ENCODE results near the gene IFI44.

Gene IFI44

DNA sequence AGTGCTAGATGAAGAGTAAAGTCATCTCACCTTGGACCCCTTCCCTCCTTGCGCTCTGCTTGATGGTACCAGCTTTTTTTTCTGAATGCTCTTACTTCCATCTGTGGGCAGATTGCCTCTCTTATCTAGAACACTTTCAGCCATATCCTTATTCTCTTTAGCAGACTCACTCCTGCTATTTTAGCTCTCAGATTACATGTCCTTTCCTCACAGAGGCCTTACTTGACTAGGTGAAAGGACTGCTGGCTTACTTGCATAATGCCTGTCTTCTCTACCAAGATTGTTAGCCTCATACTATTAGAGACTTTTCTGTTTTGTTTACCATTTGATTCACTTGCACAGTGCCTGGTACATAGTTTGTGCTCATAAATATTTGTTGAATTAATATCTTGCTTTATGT lies 9.3 kb downstream of the IFI44 start:
- no peak for DNase-seq

- DNase-seq: no peak
Observed at GRCh38 chr1:78663923-78664322, 14.3 kb downstream of the IFI44 start.

- no peak for DNase-seq
Observed at GRCh38 chr1:78664763-78665162, 15.1 kb downstream of the IFI44 start.

DNA sequence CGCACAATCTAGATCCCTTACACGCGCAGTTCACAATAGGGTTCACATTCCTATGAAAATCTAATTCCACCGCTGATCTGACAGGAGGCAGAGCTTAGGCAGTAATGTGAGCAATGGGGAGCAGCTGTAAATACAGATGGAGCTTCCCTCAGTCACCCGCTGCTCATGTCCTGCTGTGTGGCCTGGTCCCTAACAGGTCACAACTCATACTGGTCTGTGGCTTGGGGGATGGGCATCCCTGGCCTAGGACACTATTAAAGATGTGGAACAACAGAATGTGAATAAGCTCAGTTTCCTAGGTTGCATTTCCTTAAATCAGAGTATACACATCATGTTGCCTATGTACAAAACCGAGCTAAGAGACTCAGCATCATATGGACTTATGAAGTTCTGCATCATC lies 16.2 kb downstream of the IFI44 start:
- no peak for DNase-seq

GRCh38 chr1:78667939-78668338 lies 18.3 kb downstream of the IFI44 start:
- no peak for DNase-seq

DNA sequence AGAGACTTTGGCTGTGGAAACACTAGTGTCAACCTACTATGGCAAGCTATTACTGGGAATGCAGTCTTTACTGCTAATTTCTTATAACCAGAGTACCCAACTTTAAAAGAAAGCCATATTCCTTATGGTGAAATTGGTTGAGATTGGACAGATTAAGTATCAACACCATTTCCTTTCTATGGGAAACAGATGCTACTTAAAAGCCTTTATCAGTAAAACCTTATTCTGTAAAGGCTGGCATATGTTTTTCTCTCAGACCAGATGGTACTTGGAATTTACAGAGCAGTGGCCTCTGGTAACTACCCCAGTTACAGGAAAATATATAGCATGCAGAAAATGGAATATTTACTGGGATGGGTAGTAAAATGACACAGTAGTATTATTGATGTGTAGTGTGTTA lies 18.8 kb downstream of the IFI44 start:
- DNase-seq: no peak

DNA sequence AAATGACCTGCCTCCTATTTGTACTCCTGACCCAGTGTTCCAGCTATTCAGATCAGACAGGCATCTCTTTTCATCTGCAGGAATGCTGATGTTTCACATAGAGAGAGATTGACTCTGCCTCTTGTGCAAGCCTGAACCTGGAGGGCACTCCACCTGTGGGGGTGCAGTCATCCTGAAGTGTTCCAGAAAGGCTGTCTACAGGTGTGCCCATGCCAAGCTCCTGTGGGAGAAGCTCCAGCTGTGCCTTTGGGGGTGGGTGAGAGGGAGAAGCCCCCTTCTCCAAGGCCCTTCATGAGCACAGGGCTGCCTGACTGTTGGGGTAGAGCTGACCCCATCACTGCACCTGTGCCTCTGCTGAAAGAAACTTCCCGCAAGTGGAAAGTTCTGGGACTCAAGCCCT lies 22.8 kb downstream of the IFI44 start:
- no peak for DNase-seq

GRCh38 chr1:78673120-78673519 lies 23.5 kb downstream of the IFI44 start:
- DNase-seq: peak; percentile 40

DNA sequence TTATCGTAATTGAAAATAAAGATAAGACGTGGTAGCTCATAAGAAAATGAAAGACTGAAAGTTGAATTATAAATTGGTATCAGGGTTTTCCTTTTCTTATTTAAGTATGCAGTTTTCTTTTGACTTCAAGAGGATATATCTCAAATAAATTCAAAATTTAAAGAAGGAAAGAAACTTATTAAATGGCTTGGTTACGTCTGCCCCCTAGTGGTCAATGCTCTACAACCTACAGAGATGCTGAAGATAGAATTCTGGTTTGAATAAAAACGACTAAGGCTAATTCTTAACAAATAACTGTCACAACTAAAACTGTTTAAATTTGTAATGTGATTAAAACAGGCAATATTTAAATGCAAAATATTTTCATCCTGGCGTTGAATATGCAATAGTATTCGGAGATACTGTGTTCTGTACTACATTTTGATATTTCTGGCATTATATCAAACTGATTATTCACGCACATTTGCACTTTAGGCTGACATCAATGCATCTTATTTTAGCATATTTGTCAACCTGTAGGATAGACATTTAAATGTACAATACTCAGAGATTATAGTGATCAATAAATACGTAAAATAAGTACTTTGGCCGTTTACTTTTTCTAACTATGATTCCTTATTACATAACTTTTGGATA lies 26.8 kb downstream of the IFI44 start:
- DNase-seq: peak; percentile 61

- DNase-seq: no peak
Observed at GRCh38 chr1:78676993-78677392, 27.4 kb downstream of the IFI44 start.

GRCh38 chr1:78677788-78678187 lies 28.2 kb downstream of the IFI44 start:
- no peak for DNase-seq

DNA sequence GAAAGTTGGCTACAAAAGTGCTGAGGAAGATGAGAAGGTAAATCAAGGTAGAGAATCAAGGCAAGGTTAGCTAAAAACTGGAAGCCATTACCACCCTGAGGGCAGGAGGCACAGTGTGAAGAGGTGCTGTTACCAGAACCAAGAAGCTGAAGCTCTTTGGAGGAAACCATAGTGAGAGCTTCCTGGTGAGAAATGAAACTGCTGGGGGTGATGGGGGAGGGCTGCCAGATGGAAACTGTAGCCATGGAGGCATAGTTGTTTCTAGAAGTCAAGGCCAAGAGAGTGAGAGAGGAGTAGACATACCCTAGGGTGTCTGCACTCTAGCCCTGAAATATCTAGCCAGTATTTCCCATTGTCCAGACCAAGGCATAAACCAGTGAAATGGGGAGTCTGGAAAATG lies 28.7 kb downstream of the IFI44 start:
- DNase-seq: no peak

DNA sequence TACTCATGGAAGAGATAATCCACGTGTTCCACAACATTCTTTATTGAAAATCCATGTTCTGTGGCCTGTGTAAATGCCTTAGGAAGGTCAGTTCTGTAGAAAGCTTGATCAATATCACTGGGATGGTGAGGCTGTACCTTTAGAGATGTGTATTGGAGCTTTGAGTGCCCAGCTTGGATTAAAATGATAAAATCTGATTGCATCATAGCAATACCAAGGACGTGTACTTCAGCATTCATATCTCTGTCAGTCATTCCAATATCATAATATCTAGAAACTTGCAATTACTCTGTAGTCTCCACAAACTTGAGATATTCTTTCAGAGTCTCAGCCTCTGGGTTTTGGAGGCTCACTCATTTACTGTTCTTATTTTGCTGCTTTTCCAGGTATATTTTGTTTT lies 31.6 kb downstream of the IFI44 start:
- no peak for DNase-seq

- DNase-seq: no peak
Observed at GRCh38 chr1:78682496-78682895, 32.9 kb downstream of the IFI44 start.

- DNase-seq: no peak
Observed at GRCh38 chr1:78683079-78683478, 33.4 kb downstream of the IFI44 start.

DNA sequence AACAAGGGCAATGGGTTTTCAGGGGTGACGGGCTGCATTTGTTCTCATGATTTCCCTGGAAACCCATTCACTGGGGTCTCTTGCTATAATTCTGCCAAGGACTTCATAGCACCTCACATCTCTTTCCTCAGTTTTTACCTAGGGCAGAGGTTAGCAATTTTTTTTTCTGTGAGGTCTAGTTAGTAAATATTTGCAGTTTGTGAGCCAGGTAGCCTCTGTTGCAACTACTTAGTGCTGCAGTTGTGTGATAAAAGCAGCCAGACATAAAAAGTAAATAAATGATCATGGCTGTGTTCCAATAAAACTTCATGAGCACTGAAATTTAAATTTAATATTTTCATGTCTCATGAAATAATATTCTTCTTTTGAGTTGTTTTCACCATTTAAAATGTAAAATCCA lies 37.7 kb downstream of the IFI44 start:
- DNase-seq: no peak

DNA sequence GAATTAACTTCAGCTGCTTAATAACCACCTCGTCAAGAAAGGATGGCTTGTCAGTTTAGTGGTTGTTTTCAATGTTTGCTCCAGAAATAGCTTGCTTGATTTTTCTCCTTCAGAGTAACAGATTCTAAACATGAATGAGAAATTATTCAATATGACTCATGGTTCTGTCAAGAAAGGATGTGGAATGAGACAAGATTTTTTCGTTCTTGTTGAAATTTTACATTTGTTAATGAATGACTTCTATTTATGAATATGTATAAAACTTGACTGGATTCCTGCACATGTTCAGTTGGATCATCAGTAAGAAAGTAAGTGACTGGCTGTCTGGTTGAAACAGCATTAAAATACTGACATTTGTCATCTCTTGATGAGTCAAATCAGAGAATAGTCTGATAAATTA lies 38.3 kb downstream of the IFI44 start:
- no peak for DNase-seq

GRCh38 chr1:78688697-78689096 lies 39.1 kb downstream of the IFI44 start:
- DNase-seq: no peak

DNA sequence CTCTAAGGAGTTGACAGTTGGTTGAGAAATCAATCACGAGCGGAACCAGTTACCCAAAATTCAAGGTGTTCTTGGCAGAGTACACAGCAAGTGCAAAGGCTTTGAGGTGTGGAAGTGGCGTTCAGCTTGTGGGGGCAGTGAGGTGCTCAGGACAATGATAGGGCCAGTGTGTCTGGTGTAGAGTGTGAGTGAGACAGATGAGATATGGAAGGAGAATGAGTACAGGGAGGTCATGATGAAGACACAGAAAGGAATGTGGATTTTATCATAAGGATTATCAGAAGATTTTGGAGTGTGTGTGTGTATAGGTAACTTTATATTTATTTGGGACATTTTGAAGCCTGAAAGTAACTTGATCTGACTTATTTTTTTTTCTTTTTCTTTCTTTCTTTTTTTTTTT lies 40.9 kb downstream of the IFI44 start:
- DNase-seq: no peak

DNA sequence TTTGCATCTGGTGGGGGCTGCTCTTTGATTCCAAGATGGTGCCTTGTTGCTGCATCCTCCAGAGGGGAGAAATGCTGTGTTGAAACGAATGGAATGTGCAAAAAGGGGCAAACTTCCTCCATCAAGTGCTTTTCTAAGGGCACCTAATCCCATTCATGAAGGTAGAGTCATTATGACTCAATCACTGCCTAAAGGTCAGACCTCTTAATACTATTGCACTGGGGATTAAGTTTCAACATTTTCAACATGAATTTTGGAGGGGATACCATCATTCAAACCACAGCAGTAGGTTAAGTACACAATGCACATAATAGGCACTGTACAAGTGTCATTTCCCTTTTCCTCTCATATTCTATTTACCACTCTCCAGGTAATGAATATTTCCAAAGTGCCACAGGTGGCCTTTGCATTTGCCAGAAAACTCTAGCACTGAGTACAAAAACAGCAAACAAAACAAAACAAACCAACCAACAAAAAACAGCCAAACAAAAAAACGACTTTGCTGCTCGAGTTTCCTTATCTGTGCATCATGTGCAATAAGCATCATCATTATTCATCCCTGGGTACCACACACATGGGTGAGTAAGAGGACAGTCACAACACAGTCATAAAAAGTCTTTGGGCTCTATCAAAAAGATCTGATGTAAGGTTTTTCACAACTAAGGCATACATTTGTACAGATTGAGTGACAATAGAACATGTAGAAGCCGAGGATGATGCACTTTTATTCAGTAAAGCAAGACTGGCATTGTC lies 42.5 kb downstream of the IFI44 start:
- no peak for DNase-seq

DNA sequence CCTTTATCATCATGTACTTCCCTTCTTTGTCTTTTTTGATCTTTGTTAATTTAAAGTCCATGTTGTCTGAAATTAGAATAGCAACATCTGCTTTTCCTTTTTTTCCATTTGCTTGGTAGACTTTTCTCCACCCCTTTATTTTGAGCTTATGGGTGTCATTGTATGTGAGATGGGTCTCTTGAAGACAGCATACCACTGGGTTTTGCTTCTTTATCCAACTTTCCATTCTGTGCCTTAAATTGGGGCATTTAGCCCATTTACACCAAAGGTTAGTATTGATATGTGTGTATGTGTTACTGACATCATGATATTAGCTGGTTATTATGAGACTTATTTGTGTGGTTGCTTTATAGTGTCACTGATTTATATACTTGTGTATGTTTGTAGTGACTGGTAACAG lies 50.2 kb downstream of the IFI44 start:
- DNase-seq: no peak

DNA sequence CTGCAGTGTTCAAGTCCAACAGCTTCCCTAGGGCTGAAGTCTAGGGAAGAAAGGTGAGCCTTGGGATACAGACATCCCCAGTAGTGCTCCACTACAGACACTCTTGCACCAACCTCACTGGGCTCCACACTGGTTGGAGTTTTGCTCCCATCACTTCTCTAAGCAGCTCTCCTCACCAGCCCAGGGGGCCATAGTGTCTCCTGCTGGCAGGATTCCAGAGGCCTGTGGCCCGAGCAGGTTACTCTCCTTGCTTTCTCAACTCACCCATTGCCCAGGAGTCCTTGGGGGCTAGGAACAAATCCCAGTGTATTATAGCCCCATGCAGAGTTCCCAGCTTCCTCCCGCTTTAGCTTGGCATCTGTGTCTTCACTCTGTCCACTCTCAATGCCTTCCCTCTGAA lies 52.8 kb downstream of the IFI44 start:
- DNase-seq: no peak

DNA sequence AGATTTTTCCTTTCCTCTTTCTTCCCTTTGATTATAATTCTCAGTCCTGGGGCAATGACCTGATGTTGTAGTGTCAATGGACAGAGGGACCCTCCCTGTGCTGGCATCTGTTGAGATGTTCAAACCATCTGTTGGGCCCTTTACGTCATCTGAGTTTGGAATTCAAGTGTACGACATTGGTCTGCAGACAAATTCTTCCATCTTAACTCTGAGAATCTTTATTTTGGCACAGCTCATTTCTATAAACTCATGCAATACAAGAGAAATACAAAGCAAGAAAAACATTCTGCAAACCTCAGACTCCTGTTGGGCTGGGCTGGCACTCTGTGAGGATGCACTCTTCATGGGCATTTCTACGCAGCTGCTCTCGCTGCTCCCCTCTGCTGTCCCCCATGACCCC lies 54.2 kb downstream of the IFI44 start:
- no peak for DNase-seq

DNA sequence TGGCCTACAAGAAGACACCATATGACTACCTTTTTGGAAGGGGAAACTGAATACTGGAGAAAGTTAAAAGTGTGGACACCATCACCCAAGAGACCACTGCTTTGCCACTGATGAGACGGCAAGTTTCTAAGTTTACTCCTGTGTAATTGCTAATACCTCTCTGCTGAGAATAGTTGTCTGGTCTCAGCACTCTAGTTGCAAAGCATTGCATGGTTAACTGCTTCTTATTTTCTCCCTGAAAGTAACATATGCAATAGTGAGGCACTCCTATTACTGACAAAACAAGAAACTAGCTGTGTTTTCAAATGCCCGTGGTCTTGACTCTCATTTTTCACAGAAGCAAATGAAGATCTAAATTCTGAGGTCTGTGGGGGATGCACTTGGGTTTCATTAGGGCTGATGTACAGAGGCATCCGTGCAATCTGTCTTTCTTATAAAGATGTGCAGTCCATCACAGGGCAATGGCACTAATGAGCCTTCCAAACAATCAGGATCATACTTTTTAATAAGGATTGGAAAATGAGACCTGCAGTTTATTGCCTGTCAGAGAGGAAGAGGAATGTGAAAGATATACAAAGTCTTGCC lies 62.9 kb downstream of the IFI44 start:
- no peak for DNase-seq

DNA sequence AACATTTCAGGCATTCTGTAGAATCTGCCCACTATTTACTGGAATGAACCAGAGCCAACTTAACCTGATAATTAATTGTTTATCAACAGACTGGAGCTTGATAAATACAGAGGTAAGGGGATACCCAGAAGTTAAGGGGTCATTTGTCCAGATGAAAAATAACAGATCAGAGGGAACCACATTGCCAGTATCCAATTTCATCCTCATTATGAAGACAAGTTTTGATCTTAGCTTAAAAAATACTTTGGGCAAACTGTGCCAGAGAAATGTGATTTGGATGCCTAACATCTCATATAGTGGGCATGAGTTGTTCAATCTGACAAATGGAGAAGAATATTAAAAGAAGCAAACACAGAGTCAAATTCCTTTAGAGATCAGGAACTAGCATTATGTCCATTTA lies 63.7 kb downstream of the IFI44 start:
- DNase-seq: no peak
